Measurements from ENCODE around the gene RBM4B.

The RBM4B gene

DNA sequence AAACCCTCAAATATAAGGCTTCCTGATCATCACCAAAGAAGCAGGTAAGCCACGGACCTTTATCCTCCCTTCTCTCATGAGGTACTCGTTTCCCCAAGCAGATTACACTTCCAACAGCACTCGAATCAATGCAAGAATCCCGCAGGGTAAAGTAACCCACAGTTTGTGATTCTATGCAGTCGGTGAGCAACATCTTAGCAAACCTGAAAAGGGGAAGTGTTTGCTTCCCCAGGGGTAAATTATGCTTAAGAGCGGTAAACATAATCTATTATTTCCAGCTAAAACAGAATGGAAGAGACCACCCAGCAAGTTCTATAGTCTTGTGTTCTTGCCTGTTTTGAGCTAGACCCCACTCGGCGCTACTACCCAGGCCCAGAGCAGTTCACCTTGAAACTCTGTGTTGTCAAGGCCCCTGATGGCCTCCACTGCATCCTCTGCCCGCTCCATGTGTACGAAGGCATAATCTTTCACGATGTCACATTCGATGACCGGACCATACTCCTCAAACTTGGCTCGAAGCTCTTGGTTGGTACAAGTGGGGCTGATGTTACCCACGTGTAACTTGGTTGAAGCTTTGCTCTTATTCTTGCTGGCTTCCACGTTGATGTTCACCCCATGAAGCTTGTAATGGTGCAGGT, 1.3 kb downstream of the RBM4B start:
- Histone ChIP-seq H2AK5ac (ENCODE audit: low read length) (no peak overlapping the region), H3K4ac (ENCODE audit: low read depth, low read length) (peak overlapping the region; percentile 27), H4K91ac (ENCODE audit: low read depth, low read length) (no peak overlapping the region), H3K18ac (ENCODE audit: low read length) (no peak overlapping the region), H3K9ac (ENCODE audit: low read length) (no peak overlapping the region), H3K23ac (ENCODE audit: low read length) (no peak overlapping the region), H3K27ac (ENCODE audit: low read depth, low read length) (no peak overlapping the region), H3K27me3 (ENCODE audit: insufficient read depth, low read length) (no peaks in the 10 kb centered on the region), H3K79me2 (ENCODE audit: control insufficient read depth, insufficient read depth, low read length, poor library complexity) (peaks cover 5% of the 10 kb centered on the region), H4K8ac (ENCODE audit: low read depth, low read length) (no peak overlapping the region), H2BK120ac (ENCODE audit: insufficient read depth, low read length, poor library complexity) (no peak overlapping the region), H3K9me3 (ENCODE audit: insufficient read depth, low read depth, low read length) (no peaks in the 10 kb centered on the region), H3K4me3 (ENCODE audit: low read depth, low read length) (no peak overlapping the region), H2AFZ (ENCODE audit: insufficient read depth, low read length, poor library complexity) (no peak overlapping the region), H3K36me3 (ENCODE audit: control insufficient read depth in 1 of 2, insufficient read depth in 2 of 2, low read length in 2 of 2) (peaks cover 0 to 2% of the 10 kb centered on the region in 2 experiments), H4K12ac (ENCODE audit: low read depth, low read length) (peak overlapping the region; percentile 20), H3K14ac (ENCODE audit: low read length) (no peak overlapping the region), H3K79me1 (ENCODE audit: low read length) (peaks cover 10% of the 10 kb centered on the region), H2BK5ac (ENCODE audit: low read depth, low read length, poor library complexity) (no peak overlapping the region), H3K4me2 (ENCODE audit: low read length) (peak overlapping the region; percentile 87), H2BK12ac (ENCODE audit: low read length) (no peak overlapping the region), H3K4me1 (ENCODE audit: control insufficient read depth in 1 of 2, insufficient read depth in 2 of 2, low read length in 2 of 2) (peaks cover 9% of the 10 kb centered on the region in 2 experiments)
- no peak for DNase-seq
- no CpG with 5 or more reads among the region's 16 CpGs for WGBS (ENCODE audit: extremely low coverage, insufficient coverage, insufficient read length)

DNA sequence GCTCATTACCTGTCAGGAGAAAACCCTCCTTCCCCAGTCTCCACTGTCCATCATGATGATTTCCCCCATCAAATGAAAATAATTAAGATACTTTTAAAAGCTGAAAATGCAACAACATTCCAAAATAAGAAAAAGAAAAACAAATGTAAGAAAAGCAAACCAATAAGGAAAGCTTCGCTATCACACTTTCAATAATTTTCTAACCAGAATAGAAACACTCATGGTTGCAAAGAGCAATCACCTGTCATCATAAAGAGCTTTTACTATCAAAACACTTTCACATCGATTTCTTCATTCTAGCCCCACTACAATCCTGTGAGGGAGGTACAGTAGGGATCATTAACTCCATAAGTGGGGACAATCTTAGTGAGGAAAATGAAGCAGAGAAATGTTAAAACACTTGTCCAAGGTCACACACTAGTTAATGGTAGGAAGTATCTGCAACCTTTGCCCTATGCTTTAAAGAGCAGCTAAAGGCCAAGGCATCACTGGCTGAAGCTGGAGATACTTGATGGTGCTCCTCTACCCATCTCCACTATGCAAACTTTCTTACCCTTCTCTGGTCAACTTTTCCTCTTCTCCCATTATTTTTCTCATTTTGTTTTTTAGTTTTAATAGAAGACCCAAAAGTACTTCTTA, 2.6 kb downstream of the RBM4B start:
- H3K36me3 ChIP-seq (ENCODE audit: control insufficient read depth in 1 of 2, insufficient read depth in 2 of 2, low read length in 2 of 2) = peaks cover 2 to 5% of the 10 kb centered on the region in 2 experiments
- no peak overlapping the region for H2AFZ ChIP-seq (ENCODE audit: insufficient read depth, low read length, poor library complexity)
- no peak overlapping the region for H3K4me3 ChIP-seq (ENCODE audit: low read depth, low read length)
- no peak overlapping the region for H2BK120ac ChIP-seq (ENCODE audit: insufficient read depth, low read length, poor library complexity)
- H3K9ac ChIP-seq (ENCODE audit: low read length) = no peak overlapping the region
- H3K79me2 ChIP-seq (ENCODE audit: control insufficient read depth, insufficient read depth, low read length, poor library complexity) = peaks cover 5% of the 10 kb centered on the region
- H3K23ac ChIP-seq (ENCODE audit: low read length) = no peak overlapping the region
- no peak overlapping the region for H2BK5ac ChIP-seq (ENCODE audit: low read depth, low read length, poor library complexity)
- H4K12ac ChIP-seq (ENCODE audit: low read depth, low read length) = no peak overlapping the region
- H4K91ac ChIP-seq (ENCODE audit: low read depth, low read length) = no peak overlapping the region
- H3K79me1 ChIP-seq (ENCODE audit: low read length) = peaks cover 10% of the 10 kb centered on the region
- no peak overlapping the region for H2AK5ac ChIP-seq (ENCODE audit: low read length)
- H3K14ac ChIP-seq (ENCODE audit: low read length) = no peak overlapping the region
- no peaks in the 10 kb centered on the region for H3K27me3 ChIP-seq (ENCODE audit: insufficient read depth, low read length)
- H3K9me3 ChIP-seq (ENCODE audit: insufficient read depth, low read depth, low read length) = no peaks in the 10 kb centered on the region
- no peak overlapping the region for H2BK12ac ChIP-seq (ENCODE audit: low read length)
- no peak overlapping the region for H4K8ac ChIP-seq (ENCODE audit: low read depth, low read length)
- H3K4me1 ChIP-seq (ENCODE audit: control insufficient read depth in 1 of 2, insufficient read depth in 2 of 2, low read length in 2 of 2) = peaks cover 9% of the 10 kb centered on the region in 2 experiments
- H3K18ac ChIP-seq (ENCODE audit: low read length) = no peak overlapping the region
- H3K4me2 ChIP-seq (ENCODE audit: low read length) = no peak overlapping the region
- no CpG with 5 or more reads among the region's 2 CpGs for WGBS (ENCODE audit: extremely low coverage, insufficient coverage, insufficient read length)
- H3K4ac ChIP-seq (ENCODE audit: low read depth, low read length) = peak overlapping the region; percentile 14
- no peak overlapping the region for H3K27ac ChIP-seq (ENCODE audit: low read depth, low read length)
- no peak for DNase-seq

- H2AFZ ChIP-seq (ENCODE audit: insufficient read depth, low read length, poor library complexity) = no peak overlapping the region
- H3K14ac ChIP-seq (ENCODE audit: low read length) = no peak overlapping the region
- no peak overlapping the region for H2AK5ac ChIP-seq (ENCODE audit: low read length)
- DNase-seq = no peak
- no peaks in the 10 kb centered on the region for H3K9me3 ChIP-seq (ENCODE audit: insufficient read depth, low read depth, low read length)
- H3K4ac ChIP-seq (ENCODE audit: low read depth, low read length) = peak overlapping the region; percentile 47
- no peaks in the 10 kb centered on the region for H3K79me1 ChIP-seq (ENCODE audit: low read length)
- H3K27me3 ChIP-seq (ENCODE audit: insufficient read depth, low read length) = no peaks in the 10 kb centered on the region
- no peak overlapping the region for H4K91ac ChIP-seq (ENCODE audit: low read depth, low read length)
- no peak overlapping the region for H2BK12ac ChIP-seq (ENCODE audit: low read length)
- no peaks in the 10 kb centered on the region for H3K4me1 ChIP-seq (ENCODE audit: control insufficient read depth in 1 of 2, insufficient read depth in 2 of 2, low read length in 2 of 2)
- WGBS (ENCODE audit: extremely low coverage, insufficient coverage, insufficient read length) = no CpG with 5 or more reads among the region's 5 CpGs
- H3K36me3 ChIP-seq (ENCODE audit: control insufficient read depth in 1 of 2, insufficient read depth in 2 of 2, low read length in 2 of 2) = peaks cover 16 to 19% of the 10 kb centered on the region in 2 experiments
- H3K9ac ChIP-seq (ENCODE audit: low read length) = no peak overlapping the region
- no peak overlapping the region for H3K23ac ChIP-seq (ENCODE audit: low read length)
- no peak overlapping the region for H4K12ac ChIP-seq (ENCODE audit: low read depth, low read length)
- no peak overlapping the region for H3K4me3 ChIP-seq (ENCODE audit: low read depth, low read length)
- H3K79me2 ChIP-seq (ENCODE audit: control insufficient read depth, insufficient read depth, low read length, poor library complexity) = no peaks in the 10 kb centered on the region
- H3K4me2 ChIP-seq (ENCODE audit: low read length) = no peak overlapping the region
- no peak overlapping the region for H3K18ac ChIP-seq (ENCODE audit: low read length)
- no peak overlapping the region for H3K27ac ChIP-seq (ENCODE audit: low read depth, low read length)
- H2BK5ac ChIP-seq (ENCODE audit: low read depth, low read length, poor library complexity) = no peak overlapping the region
- no peak overlapping the region for H4K8ac ChIP-seq (ENCODE audit: low read depth, low read length)
- H2BK120ac ChIP-seq (ENCODE audit: insufficient read depth, low read length, poor library complexity) = no peak overlapping the region
These were observed 6.9 kb downstream of the RBM4B start for GRCh38 chr11:66670816-66671215.

- Histone ChIP-seq H2AFZ (ENCODE audit: insufficient read depth, low read length, poor library complexity) (no peak overlapping the region), H2BK12ac (ENCODE audit: low read length) (no peak overlapping the region), H4K8ac (ENCODE audit: low read depth, low read length) (no peak overlapping the region), H3K14ac (ENCODE audit: low read length) (no peak overlapping the region), H3K4me2 (ENCODE audit: low read length) (no peak overlapping the region), H3K79me2 (ENCODE audit: control insufficient read depth, insufficient read depth, low read length, poor library complexity) (no peaks in the 10 kb centered on the region), H4K12ac (ENCODE audit: low read depth, low read length) (no peak overlapping the region), H2BK5ac (ENCODE audit: low read depth, low read length, poor library complexity) (no peak overlapping the region), H3K27me3 (ENCODE audit: insufficient read depth, low read length) (no peaks in the 10 kb centered on the region), H3K4me3 (ENCODE audit: low read depth, low read length) (no peak overlapping the region), H2AK5ac (ENCODE audit: low read length) (no peak overlapping the region), H3K18ac (ENCODE audit: low read length) (no peak overlapping the region), H3K27ac (ENCODE audit: low read depth, low read length) (no peak overlapping the region), H3K23ac (ENCODE audit: low read length) (no peak overlapping the region), H3K36me3 (ENCODE audit: control insufficient read depth in 1 of 2, insufficient read depth in 2 of 2, low read length in 2 of 2) (peaks cover 21 to 35% of the 10 kb centered on the region in 2 experiments), H4K91ac (ENCODE audit: low read depth, low read length) (no peak overlapping the region), H3K9ac (ENCODE audit: low read length) (no peak overlapping the region), H3K4ac (ENCODE audit: low read depth, low read length) (no peak overlapping the region), H3K4me1 (ENCODE audit: control insufficient read depth in 1 of 2, insufficient read depth in 2 of 2, low read length in 2 of 2) (no peaks in the 10 kb centered on the region), H3K9me3 (ENCODE audit: insufficient read depth, low read depth, low read length) (no peaks in the 10 kb centered on the region), H2BK120ac (ENCODE audit: insufficient read depth, low read length, poor library complexity) (no peak overlapping the region), H3K79me1 (ENCODE audit: low read length) (no peaks in the 10 kb centered on the region)
- no CpG with 5 or more reads among the region's 11 CpGs for WGBS (ENCODE audit: extremely low coverage, insufficient coverage, insufficient read length)
- DNase-seq = no peak
These were observed 12.3 kb downstream of the RBM4B start for GRCh38 chr11:66665369-66665768.

Measured in trophoblast cell (in vitro differentiated cells and primary cell).